HEK293T (cell line): ENCODE data around the gene OCRL.

Experiments used
- BHLHE40 ChIP-seq: fragments of 450-650 bp; IDR thresholded peaks from 2 replicates; pipeline ENCODE4 v1.6.1; 2016; ENCODE audit warnings: mild to moderate bottlenecking, moderate library complexity, borderline replicate concordance
- CTBP1 ChIP-seq: fragments of 450-650 bp; IDR thresholded peaks from 2 replicates; pipeline ENCODE4 v1.6.1; 2016; ENCODE audit warnings: borderline replicate concordance
- FOXA1 ChIP-seq: fragments of 450-650 bp; IDR thresholded peaks from 2 replicates; pipeline ENCODE4 v1.6.1; 2016; ENCODE audit warnings: mild to moderate bottlenecking
- FOXM1 ChIP-seq: fragments of 450-650 bp; IDR thresholded peaks from 2 replicates; pipeline ENCODE4 v1.6.1; 2017; ENCODE audit warnings: mild to moderate bottlenecking, borderline replicate concordance
- HDGF ChIP-seq: fragments of 450-650 bp; IDR thresholded peaks from 2 replicates; pipeline ENCODE4 v1.6.1; 2017; ENCODE audit warnings: antibody characterized with exemption, borderline replicate concordance
- PKNOX1 ChIP-seq: fragments of 450-650 bp; IDR thresholded peaks from 2 replicates; pipeline ENCODE4 v1.6.1; 2016
- SP1 ChIP-seq: fragments of 450-650 bp; IDR thresholded peaks from 2 replicates; pipeline ENCODE4 v1.6.1; 2017
- SUZ12 ChIP-seq: fragments of 450-650 bp; IDR thresholded peaks from 2 replicates; pipeline ENCODE4 v1.6.1; 2016; ENCODE audit warnings: mild to moderate bottlenecking
- TARDBP ChIP-seq: fragments of 450-650 bp; IDR thresholded peaks from 2 replicates; pipeline ENCODE4 v1.6.1; 2016

GRCh38 chrX:129585167-129585566 lies 45.1 kb downstream of the OCRL start:
- no peak for TF ChIP-seq SUZ12
- TF ChIP-seq BHLHE40, result no peak
- TF ChIP-seq SP1, result no peak
- TF ChIP-seq FOXM1, result no peak
- TF ChIP-seq FOXA1, result no peak
- TF ChIP-seq HDGF, result no peak
- no peak for TF ChIP-seq TARDBP
- TF ChIP-seq CTBP1, result no peak
- TF ChIP-seq PKNOX1, result no peak
